ENCODE measurements around the gene PNKD.

PNKD gene

GRCh38 chr2:218257390-218257981, 12.8 kb upstream of the PNKD start:
- no peak for DNase-seq (ENCODE audit: low read depth)

DNA sequence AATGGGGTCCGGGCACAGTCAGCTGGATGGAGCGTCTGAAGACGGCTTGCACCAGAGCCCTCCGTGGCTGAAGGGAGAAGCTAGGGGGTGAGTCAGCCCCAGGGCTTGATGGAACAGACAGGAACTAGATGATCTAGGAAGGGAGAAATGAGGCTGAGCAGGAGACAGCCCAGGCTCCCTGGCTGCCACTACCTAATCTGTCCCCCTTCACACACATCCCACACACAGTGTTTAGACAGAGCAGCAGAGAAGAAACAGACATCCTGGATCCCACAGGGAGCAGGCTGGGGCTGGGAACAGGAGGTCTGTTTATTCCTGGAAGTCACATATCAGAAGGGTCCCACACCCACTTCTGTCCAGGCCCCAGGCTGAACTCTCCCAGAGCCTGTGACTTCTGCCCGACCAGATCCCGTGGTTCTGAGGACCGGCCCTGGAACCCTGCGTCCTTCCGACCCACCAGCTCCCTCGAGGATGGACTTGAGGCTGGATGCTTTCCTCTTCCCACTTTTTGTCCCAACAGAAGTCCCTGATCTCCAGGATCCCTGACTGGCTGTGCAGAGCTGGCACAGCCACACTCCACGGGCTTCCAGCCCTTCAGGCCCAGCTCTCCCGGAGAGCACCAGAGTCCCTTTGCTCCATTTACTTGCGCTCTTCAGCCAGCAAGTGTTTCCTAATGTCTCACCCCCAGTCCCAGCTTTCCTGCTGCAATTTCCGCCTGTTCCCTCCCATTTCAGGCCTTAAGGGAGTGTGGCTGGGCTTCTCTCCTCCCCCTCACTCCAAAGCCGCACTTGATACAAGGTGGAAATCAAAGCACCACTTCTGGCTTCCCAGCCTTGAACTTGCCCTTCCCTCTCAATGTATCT, 11.0 kb upstream of the PNKD start:
- DNase-seq (ENCODE audit: low read depth), result no peak

DNA sequence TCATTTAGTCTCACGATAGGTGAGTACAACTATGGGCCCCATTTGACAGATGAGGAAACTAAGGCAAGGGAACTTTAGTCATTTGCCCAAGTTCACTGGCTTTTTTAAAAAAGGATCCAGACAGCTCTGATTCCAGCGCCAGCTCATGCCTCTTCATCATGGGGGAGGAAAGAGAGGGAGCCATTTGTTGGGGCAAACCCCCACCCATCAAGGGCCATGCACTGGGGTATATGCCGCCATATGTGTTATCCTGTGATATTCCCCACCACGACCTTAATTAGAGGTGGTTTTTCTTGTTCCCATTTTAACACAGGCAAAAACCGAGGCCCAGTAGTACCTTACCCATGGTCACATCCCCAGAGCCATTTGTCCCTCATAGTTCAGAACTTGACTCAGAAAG, 10.2 kb upstream of the PNKD start:
- DNase-seq (ENCODE audit: low read depth), result no peak

DNA sequence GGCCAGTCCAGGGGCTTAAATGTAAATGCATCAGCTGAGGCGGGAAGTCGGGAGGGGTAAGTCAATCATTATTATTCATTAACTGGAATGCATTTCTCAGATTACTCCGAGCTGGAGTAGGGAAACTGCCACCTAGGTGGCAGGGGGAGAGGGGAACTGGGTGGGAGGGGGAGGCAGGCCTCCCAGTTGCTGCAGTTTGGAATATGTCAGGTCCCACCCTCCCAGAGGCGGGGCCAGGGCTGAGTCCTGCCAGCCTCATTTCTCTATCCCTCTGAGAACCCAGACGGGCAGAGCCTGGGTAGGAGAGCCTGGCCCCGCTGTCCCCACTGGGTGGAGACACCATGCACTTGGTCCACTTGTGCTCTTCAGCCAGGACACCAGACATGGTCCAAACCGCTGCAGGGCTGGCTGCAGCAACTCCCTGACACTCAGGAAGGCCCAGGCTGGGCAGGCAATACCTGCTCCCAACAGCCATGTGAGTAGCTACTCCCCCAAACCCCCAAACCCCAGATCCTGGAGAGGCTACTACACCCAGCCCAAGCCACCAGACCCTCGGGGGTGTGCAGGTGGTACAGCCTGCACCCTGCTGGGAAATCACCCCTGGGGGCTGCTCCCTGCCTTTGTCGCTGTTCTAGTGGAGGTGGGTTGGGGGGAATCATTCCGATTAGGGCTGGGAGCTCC, 9.4 kb upstream of the PNKD start, which contains the start of gene GPBAR1:
GPBAR1 (plus strand) TSS at position 274 of the 681 bp plus-strand sequence. CDS start 1,710 bp downstream, outside the sequence.
- DNase-seq (ENCODE audit: low read depth), result no peak

GRCh38 chr2:218261423-218262236, 8.7 kb upstream of the PNKD start:
- DNase-seq (ENCODE audit: low read depth), result no peak

- DNase-seq (ENCODE audit: low read depth), result no peak
Measured at GRCh38 chr2:218262237-218262600, 8.1 kb upstream of the PNKD start.

DNA sequence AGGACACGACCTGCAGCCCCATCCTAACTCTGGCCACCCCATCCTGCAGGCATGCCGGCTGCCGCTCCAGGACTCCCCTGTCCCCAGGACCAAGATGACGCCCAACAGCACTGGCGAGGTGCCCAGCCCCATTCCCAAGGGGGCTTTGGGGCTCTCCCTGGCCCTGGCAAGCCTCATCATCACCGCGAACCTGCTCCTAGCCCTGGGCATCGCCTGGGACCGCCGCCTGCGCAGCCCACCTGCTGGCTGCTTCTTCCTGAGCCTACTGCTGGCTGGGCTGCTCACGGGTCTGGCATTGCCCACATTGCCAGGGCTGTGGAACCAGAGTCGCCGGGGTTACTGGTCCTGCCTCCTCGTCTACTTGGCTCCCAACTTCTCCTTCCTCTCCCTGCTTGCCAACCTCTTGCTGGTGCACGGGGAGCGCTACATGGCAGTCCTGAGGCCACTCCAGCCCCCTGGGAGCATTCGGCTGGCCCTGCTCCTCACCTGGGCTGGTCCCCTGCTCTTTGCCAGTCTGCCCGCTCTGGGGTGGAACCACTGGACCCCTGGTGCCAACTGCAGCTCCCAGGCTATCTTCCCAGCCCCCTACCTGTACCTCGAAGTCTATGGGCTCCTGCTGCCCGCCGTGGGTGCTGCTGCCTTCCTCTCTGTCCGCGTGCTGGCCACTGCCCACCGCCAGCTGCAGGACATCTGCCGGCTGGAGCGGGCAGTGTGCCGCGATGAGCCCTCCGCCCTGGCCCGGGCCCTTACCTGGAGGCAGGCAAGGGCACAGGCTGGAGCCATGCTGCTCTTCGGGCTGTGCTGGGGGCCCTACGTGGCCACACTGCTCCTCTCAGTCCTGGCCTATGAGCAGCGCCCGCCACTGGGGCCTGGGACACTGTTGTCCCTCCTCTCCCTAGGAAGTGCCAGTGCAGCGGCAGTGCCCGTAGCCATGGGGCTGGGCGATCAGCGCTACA, 7.4 kb upstream of the PNKD start:
- DNase-seq (ENCODE audit: low read depth), result no peak

DNA sequence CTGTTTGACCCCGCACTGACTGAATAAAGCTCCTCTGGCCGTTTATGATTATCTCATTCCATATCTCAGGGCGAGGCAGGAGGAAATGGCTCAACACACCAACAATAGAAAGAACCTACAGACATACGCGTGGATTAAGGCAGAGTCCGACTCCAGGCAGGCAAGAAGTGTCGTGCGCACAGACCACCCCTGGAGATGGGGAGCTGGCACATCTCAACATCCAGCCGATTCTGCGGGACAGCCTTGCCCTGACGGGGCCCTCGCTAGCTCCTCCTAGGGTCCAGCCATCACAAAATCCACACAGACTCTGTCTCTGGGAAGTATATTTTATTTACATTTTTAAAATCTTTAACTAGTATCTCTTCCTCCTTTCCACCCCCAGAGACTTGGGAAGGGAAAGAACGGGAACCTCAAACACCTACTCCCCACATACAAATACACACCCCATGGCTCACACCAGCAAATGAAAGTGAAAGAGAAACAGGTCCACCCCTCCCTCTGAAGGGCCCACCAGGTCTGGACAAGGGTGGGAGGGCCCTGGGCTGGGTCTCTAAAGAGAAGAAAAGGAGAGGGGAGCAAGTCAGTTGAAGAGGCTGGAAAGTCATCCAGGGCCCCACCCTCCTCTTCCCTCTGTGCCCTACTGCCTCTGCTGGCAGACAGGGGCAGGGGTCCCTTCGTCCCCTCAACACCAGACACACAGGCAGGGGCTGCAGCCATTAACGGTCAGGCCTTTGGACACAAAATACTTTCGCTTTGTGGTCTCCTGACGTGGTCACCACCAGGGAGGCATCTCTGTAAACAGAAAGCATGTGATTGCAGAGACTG, 6.3 kb upstream of the PNKD start:
- DNase-seq (ENCODE audit: low read depth), result no peak

- DNase-seq (ENCODE audit: low read depth), result no peak
Measured at GRCh38 chr2:218264773-218265561, 5.4 kb upstream of the PNKD start.

DNA sequence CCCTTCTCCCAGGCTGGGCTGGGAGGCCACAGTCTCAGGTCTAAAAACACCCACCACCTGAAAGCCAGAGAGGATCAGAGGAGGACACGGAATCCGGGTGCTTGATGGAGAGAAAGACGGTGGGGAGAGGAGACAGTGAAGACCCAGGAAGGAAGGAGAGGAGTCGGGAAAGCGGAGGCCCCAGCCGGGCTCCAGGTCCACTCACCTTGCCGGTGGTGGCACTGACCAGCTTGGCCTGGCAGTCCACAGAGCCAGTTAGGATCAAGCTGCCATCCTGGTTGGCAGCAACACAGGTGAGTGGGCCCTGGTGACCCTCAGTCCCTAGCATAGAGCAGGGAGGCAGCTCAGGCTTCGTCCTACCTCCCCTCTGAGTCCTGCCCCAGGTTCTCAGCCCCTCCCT, 4.7 kb upstream of the PNKD start:
- DNase-seq (ENCODE audit: low read depth), result no peak

GRCh38 chr2:218266316-218266979, 3.9 kb upstream of the PNKD start:
- DNase-seq (ENCODE audit: low read depth), result no peak

- no peak for DNase-seq (ENCODE audit: low read depth)
Measured at GRCh38 chr2:218267259-218267658, 3.1 kb upstream of the PNKD start.

GRCh38 chr2:218270721-218271486, 585 bp downstream of the PNKD start:
- DNase-seq (ENCODE audit: low read depth), result no peak

DNA sequence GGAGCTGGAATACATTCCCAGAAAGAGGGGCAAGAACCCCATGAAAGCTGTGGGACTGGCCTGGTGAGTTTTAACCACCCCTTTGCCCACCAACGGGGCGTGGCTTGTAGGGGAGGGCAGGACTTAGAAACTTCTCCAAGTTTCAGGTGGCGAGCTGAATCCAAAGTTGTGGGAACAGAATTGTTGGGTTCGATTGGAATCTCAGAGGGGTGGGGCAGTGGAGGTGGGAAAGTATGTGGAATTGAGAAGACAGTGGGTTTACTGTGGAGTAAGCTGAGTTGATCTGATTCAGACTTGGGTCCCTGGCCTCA, 1.1 kb downstream of the PNKD start:
- no peak for DNase-seq (ENCODE audit: low read depth)

DNA sequence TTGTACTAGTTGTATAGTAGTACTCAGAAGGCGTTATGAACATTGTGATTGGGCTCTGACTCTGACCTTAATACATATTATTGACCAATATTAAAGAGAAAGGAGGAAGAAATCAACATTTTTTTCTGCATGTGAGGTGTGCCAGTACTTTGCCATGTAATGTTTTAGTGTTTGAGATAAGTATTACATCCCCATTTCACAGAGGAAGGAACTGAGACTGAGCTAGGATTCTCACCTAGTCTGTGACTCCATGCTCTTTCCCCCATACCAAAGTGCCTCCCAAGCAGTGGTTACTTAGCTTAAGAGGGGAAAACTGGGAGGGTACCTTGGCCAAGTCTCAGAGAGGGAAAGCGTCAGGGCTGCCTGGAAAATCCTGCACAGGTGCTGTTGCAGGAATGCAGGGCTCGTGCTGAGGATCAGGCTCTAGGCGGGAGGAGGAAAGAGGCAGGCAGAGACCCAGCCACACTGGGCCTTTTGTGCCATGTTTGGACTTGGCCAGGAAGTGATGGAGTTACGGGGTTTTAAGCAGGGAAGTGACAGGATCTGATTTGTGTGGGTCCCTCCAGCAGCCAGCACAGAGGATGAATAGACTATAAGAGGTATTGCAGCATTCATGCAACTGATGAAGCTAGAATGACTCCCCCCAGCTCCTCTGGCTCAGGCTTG, 1.7 kb downstream of the PNKD start:
- no peak for DNase-seq (ENCODE audit: low read depth)

DNA sequence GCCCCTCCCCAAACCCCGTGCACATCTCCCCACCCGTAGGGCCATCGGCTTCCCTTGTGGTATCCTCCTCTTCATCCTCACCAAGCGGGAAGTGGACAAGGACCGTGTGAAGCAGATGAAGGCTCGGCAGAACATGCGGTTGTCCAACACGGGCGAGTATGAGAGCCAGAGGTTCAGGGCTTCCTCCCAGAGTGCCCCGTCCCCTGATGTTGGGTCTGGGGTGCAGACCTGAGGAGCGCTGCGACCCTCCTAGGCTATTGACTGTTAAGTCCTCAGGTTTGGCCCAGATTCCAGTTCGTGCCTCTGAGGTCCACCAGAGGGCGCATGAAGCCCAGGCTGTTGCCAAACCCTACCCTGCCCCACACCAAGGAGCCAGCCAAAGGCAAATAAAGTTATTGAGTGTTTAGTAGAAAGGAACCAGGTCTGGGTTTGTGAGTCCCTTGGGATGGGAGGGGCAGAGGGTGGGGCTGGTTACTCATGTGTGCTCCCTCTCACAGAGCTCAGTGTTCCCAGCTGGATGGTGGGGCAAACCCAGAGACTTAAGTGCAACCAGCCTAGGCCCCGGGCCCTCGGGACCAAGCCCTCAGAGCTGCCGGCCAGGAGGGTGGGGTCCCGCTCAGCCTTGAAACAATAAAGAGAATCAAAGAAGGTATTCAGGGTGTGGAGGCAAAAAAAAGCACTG, 2.4 kb downstream of the PNKD start:
- DNase-seq (ENCODE audit: low read depth), result peak; percentile 43
